Activated CD4-positive, alpha-beta memory T cell treated with anti-CD3 and anti-CD28 coated beads for 36 hours (primary cell): Measurements from ENCODE around the gene ADGRL4. TPM values are rescaled to one million over a fixed set of nuclear protein-coding genes. Genes with fewer than 3 reads are reported as not detected.

Source experiments
- CTCF ChIA-PET: fragments of 350-600 bp; sonication (Branson Sonifier 250); formaldehyde crosslinking; loops from one replicate; lab custom pipeline; 2021; ENCODE audit warnings: antibody characterized with exemption, inconsistent platforms; lab: Charles Lee
- POLR2A ChIA-PET: fragments of 350-600 bp; sonication (Branson Sonifier 250); formaldehyde crosslinking; loops from one replicate; lab custom pipeline; 2021; ENCODE audit warnings: antibody characterized with exemption; lab: Charles Lee
- DNase-seq: peaks from one replicate; pipeline ENCODE4 v3.0.0-alpha.2; 2020
- H3K27ac Mint-ChIP-seq: one replicate; pipeline ENCODE4 v1.8.0; 2021; ENCODE audit warnings: mixed read lengths
- H3K27me3 Mint-ChIP-seq: one replicate; pipeline ENCODE4 v1.8.0; 2021; ENCODE audit warnings: mixed read lengths
- H3K36me3 Mint-ChIP-seq: one replicate; pipeline ENCODE4 v1.8.0; 2021; ENCODE audit warnings: mixed read lengths
- H3K4me1 Mint-ChIP-seq: one replicate; pipeline ENCODE4 v1.8.0; 2021; ENCODE audit warnings: low read depth, mixed read lengths
- H3K4me3 Mint-ChIP-seq: one replicate; pipeline ENCODE4 v1.8.0; 2021; ENCODE audit warnings: mild to moderate bottlenecking, mixed read lengths
- H3K9me3 Mint-ChIP-seq: one replicate; pipeline ENCODE4 v1.8.0; 2021; ENCODE audit warnings: mixed read lengths
- intact Hi-C: fragments of 100-400 bp; cut with micrococcal nuclease; formaldehyde crosslinking; loops from one replicate; pipeline ENCODE4 v1.15.1; 2023
- total RNA-seq, 2 experiments: library from RNA; stranded (reverse); gene quantifications; one replicate each; pipeline ENCODE4 v1.2.3, GENCODE V29; 2021

Gene ADGRL4
- total RNA-seq: not detected

- intact Hi-C loops: no loop called here
- POLR2A ChIA-PET: no interaction called here
- H3K4me1 Mint-ChIP-seq: no peaks in the 10 kb centered on the region
- no peak for DNase-seq
- H3K36me3 Mint-ChIP-seq: no peaks in the 10 kb centered on the region
- no peak within 1 kb of the TSS for H3K4me3 Mint-ChIP-seq
- no peak within 1 kb of the TSS for H3K27ac Mint-ChIP-seq
- H3K9me3 Mint-ChIP-seq: no peaks in the 10 kb centered on the region
- no peaks in the 10 kb centered on the region for H3K27me3 Mint-ChIP-seq
- CTCF ChIA-PET: no interaction called here
Measured at GRCh38 chr1:79006564-79006963, at the start of gene ADGRL4. Gene ADGRL4 (minus strand): TSS chr1:79006730. CDS start chr1:79006654, 76 bp downstream.

GRCh38 chr1:79055856-79056255, 49.3 kb upstream of the ADGRL4 start:
- Mint-ChIP-seq H3K36me3 (no peaks in the 10 kb centered on the region), H3K9me3 (peaks cover 15% of the 10 kb centered on the region), H3K4me3 (no peak overlapping the region), H3K27me3 (no peaks in the 10 kb centered on the region), H3K27ac (no peak overlapping the region), H3K4me1 (peaks cover 3% of the 10 kb centered on the region)
- intact Hi-C loops: no loop called here
- CTCF ChIA-PET: no interaction called here
- POLR2A ChIA-PET: no interaction called here
- DNase-seq: no peak

DNA sequence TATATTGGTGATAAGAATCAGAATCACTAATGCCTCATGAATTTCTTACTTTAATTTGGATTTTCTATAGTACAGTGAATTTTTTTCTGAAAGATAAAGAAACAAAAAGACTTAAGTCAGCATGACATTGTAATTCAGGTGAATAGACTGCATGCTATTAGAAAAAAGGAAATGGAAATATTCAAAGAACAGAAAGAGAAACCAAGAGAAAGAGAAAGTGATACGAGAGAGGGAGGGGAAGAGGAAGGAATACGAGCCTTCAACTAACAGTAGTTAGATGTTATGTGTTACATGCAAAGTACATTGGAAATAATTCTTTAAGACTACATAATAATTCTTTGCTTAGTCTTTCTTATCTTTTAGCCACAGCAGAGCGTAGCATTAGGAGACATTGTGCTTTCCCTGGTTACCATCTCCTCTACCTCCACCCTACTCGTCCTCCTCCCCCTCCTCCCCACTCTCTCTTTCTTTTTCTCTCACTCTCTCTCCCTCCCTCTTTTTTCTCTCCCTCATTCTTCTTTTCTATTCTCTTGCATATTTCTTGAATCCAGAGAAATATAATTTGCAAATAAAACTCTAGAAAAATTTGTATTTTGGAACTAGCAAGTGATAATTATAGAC, 46.4 kb upstream of the ADGRL4 start:
- POLR2A ChIA-PET: no interaction called here
- H3K36me3 Mint-ChIP-seq: no peaks in the 10 kb centered on the region
- H3K27ac Mint-ChIP-seq: no peak overlapping the region
- DNase-seq: no peak
- intact Hi-C loops: loop anchor here (1.0 kb wide), 1 partner anchor 13 kb away; no protein-coding TSS in a partner anchor
- H3K27me3 Mint-ChIP-seq: no peaks in the 10 kb centered on the region
- no peak overlapping the region for H3K4me3 Mint-ChIP-seq
- CTCF ChIA-PET: no interaction called here
- H3K4me1 Mint-ChIP-seq: peaks cover 3% of the 10 kb centered on the region
- peaks cover 12% of the 10 kb centered on the region for H3K9me3 Mint-ChIP-seq

- no peaks in the 10 kb centered on the region for H3K36me3 Mint-ChIP-seq
- no peaks in the 10 kb centered on the region for H3K27me3 Mint-ChIP-seq
- H3K4me3 Mint-ChIP-seq: no peak overlapping the region
- H3K27ac Mint-ChIP-seq: no peak overlapping the region
- ChIA-PET CTCF (no interaction called here), POLR2A (no interaction called here)
- peaks cover 4% of the 10 kb centered on the region for H3K9me3 Mint-ChIP-seq
- peaks cover 3% of the 10 kb centered on the region for H3K4me1 Mint-ChIP-seq
- DNase-seq: no peak
- intact Hi-C loops: loop anchor here (5.0 to 10.0 kb wide), 2 partner anchors 213 to 430 kb away; no protein-coding TSS in a partner anchor
Measured at GRCh38 chr1:79044974-79045650, 38.6 kb upstream of the ADGRL4 start.

GRCh38 chr1:79043506-79043905, 37.0 kb upstream of the ADGRL4 start:
- intact Hi-C loops: loop anchor here (5.0 to 10.0 kb wide), 2 partner anchors 211 to 429 kb away; no protein-coding TSS in a partner anchor
- CTCF ChIA-PET: no interaction called here
- no peaks in the 10 kb centered on the region for H3K36me3 Mint-ChIP-seq
- no peak for DNase-seq
- POLR2A ChIA-PET: no interaction called here
- H3K9me3 Mint-ChIP-seq: peaks cover 7% of the 10 kb centered on the region
- H3K4me3 Mint-ChIP-seq: no peak overlapping the region
- H3K27ac Mint-ChIP-seq: no peak overlapping the region
- no peaks in the 10 kb centered on the region for H3K27me3 Mint-ChIP-seq
- peaks cover 3% of the 10 kb centered on the region for H3K4me1 Mint-ChIP-seq

DNA sequence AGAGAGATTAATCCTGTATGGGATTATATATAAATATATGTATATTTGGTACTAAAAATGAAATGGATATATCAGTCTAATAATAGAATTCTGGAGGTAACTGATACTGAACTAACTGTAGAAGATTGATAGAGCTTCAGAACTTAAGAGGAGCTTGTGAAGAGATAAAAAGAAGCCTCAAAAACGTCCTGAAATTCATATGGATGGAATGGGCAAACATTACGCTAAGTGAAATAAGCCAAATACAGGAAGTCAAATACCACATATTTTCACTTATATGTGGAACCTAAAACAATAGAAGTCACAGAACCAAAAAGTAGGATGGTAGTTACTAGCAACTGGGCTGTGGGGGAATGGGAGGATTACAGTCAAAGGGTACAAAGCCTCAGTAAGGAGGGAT, 36.0 kb upstream of the ADGRL4 start:
- H3K27me3 Mint-ChIP-seq: no peaks in the 10 kb centered on the region
- CTCF ChIA-PET: no interaction called here
- peaks cover 12% of the 10 kb centered on the region for H3K9me3 Mint-ChIP-seq
- no peaks in the 10 kb centered on the region for H3K36me3 Mint-ChIP-seq
- no peak overlapping the region for H3K27ac Mint-ChIP-seq
- intact Hi-C loops: loop anchor here (5.0 to 10.0 kb wide), 2 partner anchors 210 to 428 kb away; no protein-coding TSS in a partner anchor
- H3K4me3 Mint-ChIP-seq: no peak overlapping the region
- DNase-seq: no peak
- POLR2A ChIA-PET: no interaction called here
- peaks cover 3% of the 10 kb centered on the region for H3K4me1 Mint-ChIP-seq

DNA sequence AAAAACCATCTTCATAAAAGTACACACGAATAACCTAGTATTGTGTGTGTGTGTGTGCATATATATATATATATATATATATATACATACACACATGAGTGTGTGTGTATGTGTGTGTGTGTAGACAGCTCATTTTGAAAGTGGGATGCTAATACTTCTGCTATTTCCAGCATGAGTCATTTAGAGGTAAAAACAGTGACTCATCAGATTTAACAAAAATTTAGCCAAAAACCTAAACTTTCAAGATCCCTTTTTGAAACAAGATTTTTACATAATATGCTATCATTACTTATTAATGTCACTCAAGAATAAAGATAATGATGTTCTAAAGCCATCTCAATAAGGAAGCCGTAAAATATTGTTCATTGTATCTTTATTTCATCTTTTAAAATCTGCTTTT, 35.6 kb upstream of the ADGRL4 start:
- Mint-ChIP-seq H3K9me3 (peaks cover 17% of the 10 kb centered on the region), H3K27ac (no peak overlapping the region), H3K4me3 (no peak overlapping the region), H3K4me1 (peaks cover 3% of the 10 kb centered on the region), H3K36me3 (no peaks in the 10 kb centered on the region), H3K27me3 (no peaks in the 10 kb centered on the region)
- ChIA-PET CTCF (no interaction called here), POLR2A (no interaction called here)
- intact Hi-C loops: loop anchor here (5.0 to 10.0 kb wide), 2 partner anchors 210 to 427 kb away; no protein-coding TSS in a partner anchor
- DNase-seq: no peak

DNA sequence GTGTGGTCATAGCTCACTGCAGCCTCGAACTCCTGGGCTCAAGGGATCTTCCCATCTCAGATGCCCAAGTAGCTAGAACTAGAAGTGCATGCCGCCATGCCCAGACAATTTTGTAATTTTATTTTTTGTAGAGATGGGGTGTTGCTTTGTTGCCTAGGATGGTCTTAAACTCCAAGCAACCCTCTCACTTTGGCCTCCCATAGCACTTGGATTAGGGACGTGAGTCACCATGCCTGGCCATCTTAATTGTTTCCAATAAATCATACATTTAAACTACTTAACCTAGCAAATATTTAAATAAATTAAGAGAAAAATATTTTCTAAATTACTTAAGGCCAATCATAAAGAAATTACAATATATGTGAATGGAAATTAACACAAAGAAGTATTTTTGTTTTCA, 35.1 kb upstream of the ADGRL4 start:
- POLR2A ChIA-PET: no interaction called here
- CTCF ChIA-PET: no interaction called here

GRCh38 chr1:79040424-79041082, 34.0 kb upstream of the ADGRL4 start:
- no peak overlapping the region for H3K27ac Mint-ChIP-seq
- DNase-seq: no peak
- no peaks in the 10 kb centered on the region for H3K27me3 Mint-ChIP-seq
- no peaks in the 10 kb centered on the region for H3K36me3 Mint-ChIP-seq
- H3K4me3 Mint-ChIP-seq: no peak overlapping the region
- H3K9me3 Mint-ChIP-seq: peaks cover 25% of the 10 kb centered on the region
- CTCF ChIA-PET: no interaction called here
- intact Hi-C loops: loop anchor here (1.0 to 10.0 kb wide), 3 partner anchors 13 to 426 kb away; no protein-coding TSS in a partner anchor
- H3K4me1 Mint-ChIP-seq: peaks cover 3% of the 10 kb centered on the region
- POLR2A ChIA-PET: interaction anchor here (0.7 kb wide), 1 partner anchor 45 kb away, joined by 3 read pairs; no protein-coding TSS in a partner anchor

More for the DNA sequence above, 35.1 kb upstream of the ADGRL4 start:
- Mint-ChIP-seq H3K36me3 (no peaks in the 10 kb centered on the region), H3K27ac (no peak overlapping the region), H3K27me3 (no peaks in the 10 kb centered on the region), H3K4me1 (peaks cover 3% of the 10 kb centered on the region), H3K9me3 (peaks cover 20% of the 10 kb centered on the region), H3K4me3 (no peak overlapping the region)
- DNase-seq: no peak
- intact Hi-C loops: loop anchor here (5.0 to 10.0 kb wide), 2 partner anchors 209 to 427 kb away; no protein-coding TSS in a partner anchor

- Mint-ChIP-seq H3K36me3 (no peaks in the 10 kb centered on the region), H3K27ac (no peak overlapping the region), H3K4me3 (no peak overlapping the region), H3K9me3 (peaks cover 25% of the 10 kb centered on the region), H3K27me3 (no peaks in the 10 kb centered on the region), H3K4me1 (peaks cover 3% of the 10 kb centered on the region)
- ChIA-PET CTCF (no interaction called here), POLR2A (no interaction called here)
- DNase-seq: no peak
- intact Hi-C loops: no loop called here
Measured at GRCh38 chr1:79037085-79037484, 30.6 kb upstream of the ADGRL4 start.

DNA sequence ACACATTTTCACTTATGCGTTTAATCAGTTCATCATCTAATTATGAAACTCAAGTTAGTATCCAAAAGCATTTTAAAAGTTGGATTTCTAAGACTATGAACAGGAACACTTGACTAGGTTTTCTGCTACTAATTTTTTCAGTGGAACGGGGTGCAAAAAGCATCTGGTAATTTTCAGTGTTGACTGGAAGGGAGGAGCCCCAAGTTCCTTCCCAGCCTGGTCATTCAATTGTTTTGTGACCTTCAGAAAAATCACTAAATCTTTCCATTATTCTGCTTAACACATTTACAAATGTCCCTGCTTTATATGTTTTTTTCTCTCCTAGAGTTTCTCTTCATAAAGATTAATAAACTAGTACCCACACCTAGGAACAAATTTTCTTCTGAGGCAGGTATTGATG, 6.0 kb upstream of the ADGRL4 start:
- Mint-ChIP-seq H3K9me3 (peaks cover 3% of the 10 kb centered on the region), H3K4me1 (no peaks in the 10 kb centered on the region), H3K4me3 (no peak overlapping the region), H3K36me3 (no peaks in the 10 kb centered on the region), H3K27ac (no peak overlapping the region), H3K27me3 (no peaks in the 10 kb centered on the region)
- CTCF ChIA-PET: no interaction called here
- no peak for DNase-seq
- POLR2A ChIA-PET: no interaction called here
- intact Hi-C loops: no loop called here

DNA sequence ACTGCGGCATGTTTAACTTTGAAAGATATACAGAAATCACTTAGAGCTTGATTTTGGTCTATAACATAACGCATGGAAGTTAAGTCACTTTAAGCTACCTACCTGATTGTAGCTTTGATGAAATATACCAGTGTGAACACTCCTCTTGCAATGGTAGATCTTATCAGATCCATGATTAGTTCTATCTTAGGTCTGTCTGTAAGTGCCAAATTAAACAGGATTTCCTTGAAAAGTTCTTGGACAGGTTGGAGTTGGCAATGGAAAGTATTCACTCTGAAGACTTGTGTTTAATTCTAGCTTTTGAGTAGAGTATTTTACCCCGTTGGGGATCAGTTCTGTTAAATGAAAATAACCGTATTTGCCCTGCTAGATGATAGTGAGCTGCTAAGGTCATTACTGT, 4.1 kb upstream of the ADGRL4 start:
- POLR2A ChIA-PET: no interaction called here
- CTCF ChIA-PET: no interaction called here
- Mint-ChIP-seq H3K4me3 (no peak overlapping the region), H3K4me1 (no peaks in the 10 kb centered on the region), H3K27me3 (no peaks in the 10 kb centered on the region), H3K9me3 (peaks cover 1% of the 10 kb centered on the region), H3K36me3 (no peaks in the 10 kb centered on the region), H3K27ac (no peak overlapping the region)
- intact Hi-C loops: no loop called here
- no peak for DNase-seq
